LNCAP (cell line): ENCODE measurements around the gene PRXL2B.

ENCODE experiments used
- TF ChIP-seq, protein P1 (sequence below): fragments of 450-650 bp; IDR thresholded peaks from 2 replicates; pipeline ENCODE4 v1.5.1; 2017; ENCODE audit warnings: mild to moderate bottlenecking

Gene PRXL2B

GRCh38 chr1:2614145-2614544, 27.6 kb downstream of the PRXL2B start:
- TF ChIP-seq, protein P1, sequence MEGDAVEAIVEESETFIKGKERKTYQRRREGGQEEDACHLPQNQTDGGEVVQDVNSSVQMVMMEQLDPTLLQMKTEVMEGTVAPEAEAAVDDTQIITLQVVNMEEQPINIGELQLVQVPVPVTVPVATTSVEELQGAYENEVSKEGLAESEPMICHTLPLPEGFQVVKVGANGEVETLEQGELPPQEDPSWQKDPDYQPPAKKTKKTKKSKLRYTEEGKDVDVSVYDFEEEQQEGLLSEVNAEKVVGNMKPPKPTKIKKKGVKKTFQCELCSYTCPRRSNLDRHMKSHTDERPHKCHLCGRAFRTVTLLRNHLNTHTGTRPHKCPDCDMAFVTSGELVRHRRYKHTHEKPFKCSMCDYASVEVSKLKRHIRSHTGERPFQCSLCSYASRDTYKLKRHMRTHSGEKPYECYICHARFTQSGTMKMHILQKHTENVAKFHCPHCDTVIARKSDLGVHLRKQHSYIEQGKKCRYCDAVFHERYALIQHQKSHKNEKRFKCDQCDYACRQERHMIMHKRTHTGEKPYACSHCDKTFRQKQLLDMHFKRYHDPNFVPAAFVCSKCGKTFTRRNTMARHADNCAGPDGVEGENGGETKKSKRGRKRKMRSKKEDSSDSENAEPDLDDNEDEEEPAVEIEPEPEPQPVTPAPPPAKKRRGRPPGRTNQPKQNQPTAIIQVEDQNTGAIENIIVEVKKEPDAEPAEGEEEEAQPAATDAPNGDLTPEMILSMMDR: no peak

GRCh38 chr1:2617971-2618470, 31.4 kb downstream of the PRXL2B start:
- TF ChIP-seq, protein P1: no peak

- TF ChIP-seq, protein P1: no peak
These were observed 37.2 kb downstream of the PRXL2B start for GRCh38 chr1:2623571-2624337.

GRCh38 chr1:2624735-2625300, 38.2 kb downstream of the PRXL2B start:
- TF ChIP-seq, protein P1: no peak

DNA sequence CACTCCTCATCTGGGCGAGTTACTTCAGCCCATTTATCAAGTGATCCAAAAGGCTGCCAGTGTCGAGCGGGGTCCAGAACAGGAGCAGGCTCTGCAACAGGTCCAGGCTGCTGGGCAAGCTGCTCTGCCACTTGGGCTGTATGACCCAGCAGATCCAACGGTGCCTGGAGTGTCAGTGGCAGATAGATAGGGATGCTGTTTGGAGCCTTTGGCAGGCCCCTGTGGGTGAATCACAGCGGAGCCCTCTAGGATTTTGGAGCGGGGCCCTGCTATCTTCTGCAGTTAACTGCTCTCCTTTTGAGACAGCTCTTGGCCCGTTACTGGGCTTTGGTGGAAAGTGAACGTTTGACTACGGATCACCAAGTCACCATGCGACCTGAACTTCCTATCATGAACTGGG, 38.7 kb downstream of the PRXL2B start:
- TF ChIP-seq, protein P1: no peak

DNA sequence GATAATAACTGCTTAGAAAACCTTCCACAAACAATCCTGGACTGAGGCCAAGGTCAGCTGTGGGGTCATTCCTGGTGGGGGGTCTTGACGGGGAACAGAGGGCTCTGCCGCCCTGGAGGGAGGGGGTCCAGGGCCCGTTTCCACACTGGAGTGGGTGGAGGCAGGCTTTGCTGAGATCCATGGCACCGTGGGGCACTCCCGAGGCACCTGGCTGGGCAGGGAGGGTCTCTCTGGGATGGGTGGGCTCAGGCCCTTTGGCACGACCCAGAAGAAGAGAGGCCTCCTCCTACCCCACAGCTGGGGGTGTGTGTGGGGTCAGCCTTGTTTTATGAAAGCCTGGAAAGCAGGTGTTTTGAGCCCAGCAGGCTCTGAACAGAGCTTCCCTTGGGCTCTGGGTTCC, 41.2 kb downstream of the PRXL2B start:
- TF ChIP-seq, protein P1: no peak

GRCh38 chr1:2628191-2628932, 41.8 kb downstream of the PRXL2B start:
- TF ChIP-seq, protein P1: no peak
